ENCODE measurements around the gene RPAP2. TPM values are rescaled to one million over a fixed set of nuclear protein-coding genes. Genes with fewer than 3 reads are reported as not detected.
A peak's percentile ranks its signal among the peaks of the same experiment; 100 is the strongest.
"Not testable (repeated sequence)": the region's sequence is repeated elsewhere in the genome, so short reads cannot be mapped to it uniquely, and the experiment has no call there.

Gene RPAP2
- total RNA-seq (2021), result 31.8 and 31.9 TPM in 2 replicates
- Bru-seq, nascent RNA, result percentile 81 among the genes with signal in this experiment
- percentile 85 among the genes with signal in this experiment for BruChase-seq, experiment 1, labeled RNA remaining after a 2-hour chase
- percentile 82 among the genes with signal in this experiment for BruChase-seq, experiment 2, labeled RNA remaining after a 6-hour chase
- long read RNA-seq, full-length matches to known transcripts, result 15 of 31 reads
- long read RNA-seq, partial matches to known transcripts, result 5 of 31 reads
- long read RNA-seq, other reads (novel, unspliced or antisense), result 11 of 31 reads

- H3K27ac ChIP-seq (ENCODE audit: low read depth, low read length, poor library complexity, severe bottlenecking), result peak within 1 kb of the TSS; percentile 97
- H3K4me3 ChIP-seq (ENCODE audit: low read depth, low read length, poor library complexity, severe bottlenecking), result peak within 1 kb of the TSS; percentile 84
- ChIA-PET CTCF (no interaction called here), POLR2A (ENCODE audit: low non-redundant PET) (no interaction called here)
- peak; percentile 92 for DNase-seq (ENCODE audit: low spot score)
- TSS peak; percentile 55 for BruUV-seq (replicated peaks)
- intact Hi-C loops (cut with micrococcal nuclease; ENCODE audit: unreplicated experiment), result no loop called here
- no peaks in the 10 kb centered on the region for H3K9me3 ChIP-seq (ENCODE audit: low read depth, low read length, poor library complexity, severe bottlenecking)
- H3K27me3 ChIP-seq (replicated peaks; ENCODE audit: insufficient read depth, low read depth, low read length, poor library complexity), result no peaks in the 10 kb centered on the region
- peaks cover 19% of the 10 kb centered on the region for H3K4me1 ChIP-seq (ENCODE audit: insufficient read depth, low read length, poor library complexity, severe bottlenecking)
- H3K36me3 ChIP-seq (ENCODE audit: insufficient read depth, low read length, poor library complexity, severe bottlenecking), result peaks cover 22% of the 10 kb centered on the region
- TF ChIP-seq CTCF (conservative IDR thresholded peaks at IDR 0.05; ENCODE audit: low read depth, low read length) (no peak), EZH2 (IDR thresholded peaks at IDR 0.05; ENCODE audit: borderline replicate concordance, low read depth, low read length, poor library complexity, severe bottlenecking) (no peak)
Observed at GRCh38 chr1:92298573-92299476, at the start of gene RPAP2, which contains the start of gene GLMN. RPAP2 (plus strand) TSS chr1:92299059; CDS start chr1:92299074, 15 bp downstream. GLMN (minus strand) TSS chr1:92298987; CDS start chr1:92297999, 988 bp downstream.

DNA sequence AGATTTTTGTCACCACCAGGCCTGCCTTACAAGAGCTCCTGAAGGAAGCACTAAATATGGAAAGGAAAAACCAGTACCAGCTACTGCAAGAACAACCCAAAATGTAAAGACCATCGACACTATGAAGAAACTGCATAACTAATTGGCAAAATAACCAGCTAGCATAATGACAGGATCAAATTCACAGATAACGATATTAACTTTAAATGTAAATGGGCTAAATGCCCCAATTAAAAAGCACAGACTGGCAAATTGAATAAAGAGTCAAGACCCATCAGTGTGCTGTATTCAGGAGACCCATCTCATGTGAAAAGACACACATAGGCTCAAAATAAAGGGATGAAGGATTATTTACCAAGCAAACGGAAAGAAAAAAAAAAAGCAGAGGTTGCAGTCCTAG is 44.1 kb upstream of the RPAP2 start:
- CTCF ChIA-PET; POLR2A ChIA-PET (ENCODE audit: low non-redundant PET); BruUV-seq (replicated peaks): not testable (repeated sequence)

DNA sequence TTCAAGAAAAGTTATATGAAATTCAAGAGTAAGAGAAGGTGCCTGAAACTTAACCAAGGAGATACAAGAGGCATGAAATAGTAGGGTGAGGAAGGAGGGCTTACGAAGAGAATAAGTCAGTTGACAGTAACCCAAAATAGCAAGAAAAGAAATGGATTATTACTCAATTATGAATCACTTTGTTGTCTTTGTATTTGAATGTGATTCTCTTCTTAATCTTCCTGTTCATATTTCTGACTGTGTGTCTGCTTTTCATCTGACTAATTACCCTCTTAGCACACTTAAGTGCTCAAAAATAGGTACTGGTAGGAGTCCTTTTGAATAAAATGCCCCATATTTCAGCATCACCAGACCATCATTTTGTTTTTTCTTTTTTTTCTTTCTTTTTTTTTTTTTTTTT is 39.5 kb upstream of the RPAP2 start:
- ChIA-PET POLR2A (ENCODE audit: low non-redundant PET) (no interaction called here), CTCF (no interaction called here)
- Histone ChIP-seq H3K27me3 (replicated peaks; ENCODE audit: insufficient read depth, low read depth, low read length, poor library complexity) (no peaks in the 10 kb centered on the region), H3K4me3 (ENCODE audit: low read depth, low read length, poor library complexity, severe bottlenecking) (no peak overlapping the region), H3K27ac (ENCODE audit: low read depth, low read length, poor library complexity, severe bottlenecking) (no peak overlapping the region), H3K36me3 (ENCODE audit: insufficient read depth, low read length, poor library complexity, severe bottlenecking) (peaks cover 12% of the 10 kb centered on the region), H3K9me3 (ENCODE audit: low read depth, low read length, poor library complexity, severe bottlenecking) (no peaks in the 10 kb centered on the region), H3K4me1 (ENCODE audit: insufficient read depth, low read length, poor library complexity, severe bottlenecking) (no peaks in the 10 kb centered on the region)
- no peak for DNase-seq (ENCODE audit: low spot score)
- no TSS peak for BruUV-seq (replicated peaks)
- intact Hi-C loops (cut with micrococcal nuclease; ENCODE audit: unreplicated experiment), result no loop called here
- no peak for TF ChIP-seq EZH2 (IDR thresholded peaks at IDR 0.05; ENCODE audit: borderline replicate concordance, low read depth, low read length, poor library complexity, severe bottlenecking)
- TF ChIP-seq CTCF (conservative IDR thresholded peaks at IDR 0.05; ENCODE audit: low read depth, low read length), result no peak

More for the DNA sequence above, 44.1 kb upstream of the RPAP2 start:
- H3K27me3 ChIP-seq (replicated peaks; ENCODE audit: insufficient read depth, low read depth, low read length, poor library complexity); intact Hi-C loops (cut with micrococcal nuclease; ENCODE audit: unreplicated experiment); H3K9me3 ChIP-seq (ENCODE audit: low read depth, low read length, poor library complexity, severe bottlenecking); DNase-seq (ENCODE audit: low spot score); H3K4me1 ChIP-seq (ENCODE audit: insufficient read depth, low read length, poor library complexity, severe bottlenecking); H3K4me3 ChIP-seq (ENCODE audit: low read depth, low read length, poor library complexity, severe bottlenecking); H3K27ac ChIP-seq (ENCODE audit: low read depth, low read length, poor library complexity, severe bottlenecking): not testable (repeated sequence)
- H3K36me3 ChIP-seq (ENCODE audit: insufficient read depth, low read length, poor library complexity, severe bottlenecking), result peaks cover 10% of the 10 kb centered on the region

All from A673 (cell line).